A673 (cell line): ENCODE data around the gene UMAD1. TPM values are rescaled to one million over a fixed set of nuclear protein-coding genes. Genes with fewer than 3 reads are reported as not detected.

Source experiments
- BruUV-seq: library from RNA; stranded (reverse); fragments of 400-500 nt; replicated peaks from 2 replicates; lab custom pipeline; 2021; lab: Mats Ljungman, UMichigan
- CTCF ChIA-PET: fragments of 300-600 bp; sonication (Branson Sonifier 250); formaldehyde crosslinking; loops from one replicate; lab custom pipeline; 2022; ENCODE audit warnings: antibody characterized with exemption; lab: Charles Lee
- POLR2A ChIA-PET: fragments of 300-600 bp; sonication (Branson Sonifier 250); formaldehyde crosslinking; loops from one replicate; lab custom pipeline; 2022; ENCODE audit warnings: antibody characterized with exemption; ENCODE audit not compliant: low non-redundant PET; lab: Charles Lee
- DNase-seq: peaks from one replicate; pipeline ENCODE4 v3.0.0-alpha.2; 2015; ENCODE audit warnings: low spot score
- H3K27ac ChIP-seq: fragments of 200-600 bp; sonication (generic); 2 replicates; pipeline ENCODE4 v1.5.1; 2016; ENCODE audit warnings: mixed run types, low read depth, mild to moderate bottlenecking, mixed read lengths, antibody characterized with exemption, low read length; ENCODE audit not compliant: poor library complexity, severe bottlenecking
- H3K27me3 ChIP-seq: fragments of 200-600 bp; sonication (generic); replicated peaks from 2 replicates; pipeline ENCODE4 v1.6.1; 2017; ENCODE audit warnings: mixed run types, low read depth, mild to moderate bottlenecking, mixed read lengths, antibody characterized with exemption, low read length; ENCODE audit not compliant: insufficient read depth, poor library complexity
- H3K36me3 ChIP-seq: fragments of 200-600 bp; sonication (generic); 2 replicates; pipeline ENCODE4 v1.6.1; 2016; ENCODE audit warnings: mixed run types, mild to moderate bottlenecking, mixed read lengths, antibody characterized with exemption, low read length; ENCODE audit not compliant: insufficient read depth, poor library complexity, severe bottlenecking
- H3K4me1 ChIP-seq: fragments of 200-600 bp; sonication (generic); 2 replicates; pipeline ENCODE4 v1.6.1; 2017; ENCODE audit warnings: mixed run types, mild to moderate bottlenecking, mixed read lengths, antibody characterized with exemption, low read length; ENCODE audit not compliant: insufficient read depth, poor library complexity, severe bottlenecking
- H3K4me3 ChIP-seq: fragments of 200-600 bp; sonication (generic); 2 replicates; pipeline ENCODE4 v1.5.1; 2016; ENCODE audit warnings: low read depth, mixed run types, mild to moderate bottlenecking, mixed read lengths, low read length; ENCODE audit not compliant: poor library complexity, severe bottlenecking
- H3K9me3 ChIP-seq: fragments of 200-600 bp; sonication (generic); 2 replicates; pipeline ENCODE4 v1.6.1; 2016; ENCODE audit warnings: mixed run types, low read depth, mild to moderate bottlenecking, mixed read lengths, antibody characterized with exemption, low read length; ENCODE audit not compliant: poor library complexity, severe bottlenecking
- EZH2 ChIP-seq: fragments of 200-600 bp; sonication (generic); IDR thresholded peaks from 2 replicates; pipeline ENCODE4 v1.6.1; 2017; ENCODE audit warnings: borderline replicate concordance, low read depth, mild to moderate bottlenecking, mixed read lengths, antibody characterized with exemption, low read length; ENCODE audit not compliant: poor library complexity, severe bottlenecking
- intact Hi-C: fragments of 100-400 bp; cut with micrococcal nuclease; formaldehyde crosslinking; loops from one replicate; pipeline ENCODE4 v1.10.0; 2022; ENCODE audit not compliant: unreplicated experiment
- total RNA-seq: library from RNA; stranded (reverse); gene quantifications from 2 replicates; pipeline ENCODE4 v1.2.3, GENCODE V29; 2021
- TF ChIP-seq, protein P1 (sequence below): fragments of 300-800, 200-600 bp; sonication (generic); conservative IDR thresholded peaks from 2 replicates; pipeline ENCODE4 v1.5.1; 2017; ENCODE audit warnings: low read depth, mild to moderate bottlenecking, antibody characterized with exemption, low read length, moderate library complexity, mixed read lengths

UMAD1 gene
- total RNA-seq, 1 experiment from 2014 or later = 13.5 TPM

DNA sequence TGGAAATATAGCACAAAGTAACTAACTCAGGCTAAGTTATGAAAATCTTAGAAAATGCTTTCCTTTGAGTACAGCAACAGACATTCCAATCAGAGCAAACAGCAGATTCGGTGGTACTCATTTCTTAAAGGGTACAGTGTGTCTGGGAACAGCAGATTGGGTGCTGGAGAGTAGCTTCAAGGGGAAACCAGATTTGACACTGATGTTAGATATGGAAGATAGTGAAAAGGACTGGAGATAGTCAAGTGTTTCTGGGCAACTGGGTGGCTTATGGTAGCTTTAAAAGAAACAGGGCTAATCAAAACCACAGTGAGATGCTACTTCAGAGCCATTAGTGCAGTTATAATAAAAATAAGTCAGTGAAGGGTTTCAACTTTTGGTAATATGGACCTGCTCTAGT lies 12.1 kb upstream of the UMAD1 start:
- no TSS peak for BruUV-seq
- Histone ChIP-seq H3K27ac (no peak overlapping the region), H3K4me3 (no peak overlapping the region), H3K4me1 (no peaks in the 10 kb centered on the region), H3K36me3 (no peaks in the 10 kb centered on the region), H3K27me3 (no peaks in the 10 kb centered on the region), H3K9me3 (peaks cover 4% of the 10 kb centered on the region)
- no peak for TF ChIP-seq EZH2
- TF ChIP-seq, protein P1, sequence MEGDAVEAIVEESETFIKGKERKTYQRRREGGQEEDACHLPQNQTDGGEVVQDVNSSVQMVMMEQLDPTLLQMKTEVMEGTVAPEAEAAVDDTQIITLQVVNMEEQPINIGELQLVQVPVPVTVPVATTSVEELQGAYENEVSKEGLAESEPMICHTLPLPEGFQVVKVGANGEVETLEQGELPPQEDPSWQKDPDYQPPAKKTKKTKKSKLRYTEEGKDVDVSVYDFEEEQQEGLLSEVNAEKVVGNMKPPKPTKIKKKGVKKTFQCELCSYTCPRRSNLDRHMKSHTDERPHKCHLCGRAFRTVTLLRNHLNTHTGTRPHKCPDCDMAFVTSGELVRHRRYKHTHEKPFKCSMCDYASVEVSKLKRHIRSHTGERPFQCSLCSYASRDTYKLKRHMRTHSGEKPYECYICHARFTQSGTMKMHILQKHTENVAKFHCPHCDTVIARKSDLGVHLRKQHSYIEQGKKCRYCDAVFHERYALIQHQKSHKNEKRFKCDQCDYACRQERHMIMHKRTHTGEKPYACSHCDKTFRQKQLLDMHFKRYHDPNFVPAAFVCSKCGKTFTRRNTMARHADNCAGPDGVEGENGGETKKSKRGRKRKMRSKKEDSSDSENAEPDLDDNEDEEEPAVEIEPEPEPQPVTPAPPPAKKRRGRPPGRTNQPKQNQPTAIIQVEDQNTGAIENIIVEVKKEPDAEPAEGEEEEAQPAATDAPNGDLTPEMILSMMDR = no peak
- intact Hi-C loops = no loop called here
- POLR2A ChIA-PET = no interaction called here
- CTCF ChIA-PET = no interaction called here
- no peak for DNase-seq

DNA sequence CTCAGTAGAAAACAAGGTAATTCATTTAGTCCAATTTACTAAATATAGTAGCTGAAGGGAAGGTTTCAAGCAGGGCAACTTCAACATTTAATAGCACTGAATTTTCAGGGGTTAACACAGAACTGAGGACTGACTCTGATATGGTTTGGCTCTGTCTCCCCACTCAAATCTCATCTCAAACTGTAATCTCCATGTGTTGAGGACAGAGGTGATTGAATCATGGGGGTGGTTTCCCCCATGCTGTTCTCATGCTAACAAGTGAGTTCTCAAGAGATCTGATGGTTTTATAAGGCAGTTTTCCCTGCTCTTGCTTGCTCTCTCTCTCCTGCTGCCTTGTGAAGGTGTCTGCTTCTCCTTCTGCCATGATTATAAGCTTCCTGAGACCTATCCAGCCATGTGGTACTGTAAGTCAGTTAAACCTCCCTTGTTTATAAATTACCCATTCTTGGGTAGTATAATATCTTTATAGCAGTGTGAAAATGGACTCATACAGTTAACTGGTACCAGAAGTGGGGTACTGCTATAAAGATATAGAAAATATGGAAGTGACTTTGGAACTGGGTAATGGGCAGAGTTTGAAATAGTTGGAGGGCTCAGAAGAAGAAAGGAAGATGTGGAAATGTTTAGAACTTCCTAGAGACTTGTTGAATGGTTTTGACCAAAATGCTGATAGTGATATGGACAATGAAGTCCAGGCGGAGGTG lies 9.8 kb upstream of the UMAD1 start:
- Histone ChIP-seq H3K9me3 (peaks cover 4% of the 10 kb centered on the region), H3K27me3 (no peaks in the 10 kb centered on the region), H3K36me3 (no peaks in the 10 kb centered on the region), H3K4me3 (no peak overlapping the region), H3K4me1 (no peaks in the 10 kb centered on the region), H3K27ac (no peak overlapping the region)
- intact Hi-C loops = no loop called here
- BruUV-seq = no TSS peak
- no peak for TF ChIP-seq EZH2
- TF ChIP-seq, protein P1 = no peak
- no peak for DNase-seq
- ChIA-PET POLR2A (no interaction called here), CTCF (no interaction called here)

DNA sequence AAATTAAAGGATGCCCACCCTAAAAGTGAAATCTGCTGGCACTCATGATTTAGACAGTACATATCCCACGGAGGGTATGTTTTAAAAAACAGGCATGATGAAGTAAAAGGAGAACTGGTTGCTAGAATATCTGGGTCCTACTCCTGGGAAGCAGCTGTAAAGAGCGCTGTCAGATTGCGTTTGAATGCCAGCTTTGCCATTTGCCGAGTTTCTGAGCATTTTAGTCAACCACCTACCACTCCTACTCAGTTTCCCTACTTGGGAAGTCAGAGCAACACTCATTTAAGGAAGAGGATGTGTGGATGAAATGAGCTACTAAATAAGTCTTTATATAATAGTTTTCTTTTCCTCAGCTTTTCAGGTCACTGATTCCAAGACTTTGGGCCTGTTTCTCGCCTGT lies 1.1 kb upstream of the UMAD1 start:
- TF ChIP-seq EZH2 = no peak
- TF ChIP-seq, protein P1 = no peak
- peak overlapping the region; percentile 69 for H3K4me3 ChIP-seq
- ChIA-PET POLR2A (no interaction called here), CTCF (no interaction called here)
- H3K27ac ChIP-seq = peak overlapping the region; percentile 78
- peaks cover 6% of the 10 kb centered on the region for H3K4me1 ChIP-seq
- H3K9me3 ChIP-seq = no peaks in the 10 kb centered on the region
- intact Hi-C loops = no loop called here
- no TSS peak for BruUV-seq
- no peaks in the 10 kb centered on the region for H3K27me3 ChIP-seq
- peaks cover 15% of the 10 kb centered on the region for H3K36me3 ChIP-seq
- no peak for DNase-seq
